ENCODE measurements around the gene ST3GAL3.
"Not testable (repeated sequence)": the region's sequence is repeated elsewhere in the genome, so short reads cannot be mapped to it uniquely, and the experiment has no call there.

ST3GAL3 gene

GRCh38 chr1:43770111-43770510 lies 62.8 kb downstream of the ST3GAL3 start:
- Histone ChIP-seq H3K27ac (no peak overlapping the region), H3K9me3 (replicated peaks in 1 of 11) (no peaks in the 10 kb centered on the region), H3K4me2 (no peak overlapping the region), H4K20me1 (no peaks in the 10 kb centered on the region; a peak in 1 of 22 replicates), H3K4me3 (no peak overlapping the region), H3K27me3 (no peaks in the 10 kb centered on the region), H3K36me3 (peaks cover 0 to 16% (median 9%) of the 10 kb centered on the region in 11 experiments; a peak in 10 of 22 replicates), H3K4me1 (peaks cover 3 to 30% (median 19%) of the 10 kb centered on the region in 10 experiments; a peak in 16 of 20 replicates), H3K9ac (no peak overlapping the region)
- no peak for TF ChIP-seq Cebpa-rat (IDR thresholded peaks at IDR 0.05)

DNA sequence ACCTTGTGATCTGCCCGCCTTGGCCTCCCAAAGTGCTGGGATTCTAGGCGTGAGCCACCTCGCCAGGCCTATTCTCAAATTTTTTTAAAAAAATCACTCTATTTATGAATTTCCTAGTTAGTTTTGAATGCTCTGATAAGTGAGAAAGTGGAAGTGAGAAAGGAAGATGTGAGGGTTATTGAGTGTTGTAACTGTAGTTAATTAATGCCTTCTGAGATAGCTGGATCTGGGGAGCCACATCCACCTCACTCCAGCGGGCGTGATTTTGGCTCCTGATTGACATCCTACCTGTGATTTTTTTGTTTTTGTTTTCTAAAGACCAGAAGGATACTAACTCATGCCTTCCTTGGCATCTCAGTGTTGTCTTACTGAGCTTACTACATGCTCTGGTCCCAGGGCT lies 65.6 kb downstream of the ST3GAL3 start:
- Histone ChIP-seq H3K27me3 (no peaks in the 10 kb centered on the region), H3K4me1 (peaks cover 0 to 27% (median 10%) of the 10 kb centered on the region in 10 experiments; a peak in 10 of 20 replicates), H3K4me3 (no peak overlapping the region), H3K9ac (no peak overlapping the region), H3K27ac (no peak overlapping the region), H3K4me2 (peak overlapping the region in 5 of 11 experiments; percentile 0 to 43 (median 7); a peak in 6 of 22 replicates), H4K20me1 (no peaks in the 10 kb centered on the region), H3K36me3 (peaks cover 0 to 40% (median 14%) of the 10 kb centered on the region in 11 experiments; a peak in 14 of 22 replicates), H3K9me3 (replicated peaks in 1 of 11) (peaks cover 0 to 16% (median 11%) of the 10 kb centered on the region in 11 experiments; a peak in 18 of 22 replicates)
- no peak for TF ChIP-seq Cebpa-rat (IDR thresholded peaks at IDR 0.05)

- no peak for TF ChIP-seq Cebpa-rat (IDR thresholded peaks at IDR 0.05)
- H4K20me1 ChIP-seq = no peaks in the 10 kb centered on the region
- H3K36me3 ChIP-seq = peaks cover 0 to 48% (median 18%) of the 10 kb centered on the region in 11 experiments; a peak in 16 of 22 replicates
- no peak overlapping the region for H3K4me3 ChIP-seq
- no peak overlapping the region for H3K9ac ChIP-seq
- no peak overlapping the region for H3K27ac ChIP-seq
- no peaks in the 10 kb centered on the region for H3K27me3 ChIP-seq
- no peak overlapping the region for H3K4me2 ChIP-seq
- H3K4me1 ChIP-seq = peaks cover 0 to 27% (median 10%) of the 10 kb centered on the region in 10 experiments; a peak in 10 of 20 replicates
- H3K9me3 ChIP-seq (replicated peaks in 1 of 11) = peaks cover 4 to 21% (median 19%) of the 10 kb centered on the region in 11 experiments
Measured at GRCh38 chr1:43773821-43774220, 66.5 kb downstream of the ST3GAL3 start.

DNA sequence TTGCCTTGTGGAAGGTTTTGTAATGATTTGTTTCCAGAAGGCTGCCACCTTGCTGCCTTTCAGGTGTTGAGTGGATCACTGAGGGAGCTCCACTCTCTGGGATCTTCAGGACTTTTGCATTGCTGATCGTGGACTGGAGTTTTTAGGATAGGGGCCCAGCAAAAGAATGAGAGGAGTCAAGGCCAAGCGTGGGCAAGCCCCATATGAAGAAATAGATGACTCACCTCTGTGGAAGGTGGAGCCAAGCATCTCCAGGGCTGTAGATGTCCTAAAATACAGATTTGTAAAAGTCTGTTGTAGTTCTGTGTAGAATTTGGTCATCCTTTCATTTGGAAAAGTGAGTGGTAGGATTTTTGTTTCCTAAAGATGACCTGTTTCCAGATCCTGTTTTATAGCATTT lies 67.0 kb downstream of the ST3GAL3 start:
- Histone ChIP-seq H3K4me3 (no peak overlapping the region), H3K9me3 (replicated peaks in 1 of 11) (peaks cover 9 to 27% (median 25%) of the 10 kb centered on the region in 11 experiments), H3K4me1 (peaks cover 0 to 27% (median 10%) of the 10 kb centered on the region in 10 experiments; a peak in 10 of 20 replicates), H3K36me3 (peaks cover 0 to 54% (median 22%) of the 10 kb centered on the region in 11 experiments; a peak in 17 of 22 replicates), H3K27ac (no peak overlapping the region), H3K27me3 (no peaks in the 10 kb centered on the region), H3K9ac (no peak overlapping the region), H4K20me1 (no peaks in the 10 kb centered on the region), H3K4me2 (peak overlapping the region in 2 of 11 experiments; percentile 32 to 35; a peak in 2 of 22 replicates)
- no peak for TF ChIP-seq Cebpa-rat (IDR thresholded peaks at IDR 0.05)

DNA sequence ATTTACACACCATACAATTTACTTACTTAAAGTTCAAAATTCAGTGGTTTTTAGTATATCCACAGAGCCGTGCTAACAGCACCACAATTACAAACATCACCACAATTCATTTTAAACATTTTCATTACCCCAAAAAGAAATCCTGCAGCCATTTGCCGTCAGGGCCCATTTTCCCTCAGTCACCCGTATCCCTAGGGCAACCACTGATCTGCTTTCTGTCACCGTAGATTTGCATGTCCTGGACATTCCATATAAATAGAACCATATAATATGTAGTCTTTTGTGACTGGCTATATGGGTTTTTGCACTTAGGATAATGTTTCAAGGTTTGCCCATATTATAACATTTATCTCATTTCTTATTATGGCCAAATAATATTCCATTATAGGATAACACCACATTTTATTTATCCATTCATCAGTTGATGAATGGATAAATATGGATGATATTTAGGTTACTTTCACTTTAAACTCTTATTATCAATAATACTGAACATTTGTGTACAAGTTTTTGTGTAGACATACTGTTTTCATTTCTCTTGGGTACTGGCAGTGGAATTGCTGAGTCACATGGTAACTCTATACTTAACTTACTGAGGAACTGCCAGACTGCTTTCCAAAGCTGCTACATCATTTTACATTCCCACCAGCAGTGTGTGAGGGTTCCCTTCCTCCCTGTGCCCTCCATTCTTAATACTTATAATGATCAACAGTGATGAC lies 68.9 kb downstream of the ST3GAL3 start:
- Histone ChIP-seq H3K4me2 (peak overlapping the region in 2 of 11 experiments; percentile 21 to 33; a peak in 2 of 22 replicates), H3K9me3 (replicated peaks in 1 of 11) (peaks cover 27 to 45% (median 41%) of the 10 kb centered on the region in 11 experiments), H3K27ac (no peak overlapping the region), H3K27me3 (no peaks in the 10 kb centered on the region), H3K36me3 (peaks cover 0 to 72% (median 34%) of the 10 kb centered on the region in 11 experiments; a peak in 19 of 22 replicates), H3K4me1 (peaks cover 0 to 32% (median 10%) of the 10 kb centered on the region in 10 experiments; a peak in 10 of 20 replicates), H3K4me3 (no peak overlapping the region), H3K9ac (no peak overlapping the region), H4K20me1 (no peaks in the 10 kb centered on the region)
- TF ChIP-seq Cebpa-rat (IDR thresholded peaks at IDR 0.05) = no peak

GRCh38 chr1:43777916-43778315 lies 70.6 kb downstream of the ST3GAL3 start:
- not testable (repeated sequence) for H3K4me2 ChIP-seq, H3K27ac ChIP-seq, H3K9ac ChIP-seq, H3K4me3 ChIP-seq, H4K20me1 ChIP-seq, H3K27me3 ChIP-seq
- Histone ChIP-seq H3K9me3 (replicated peaks in 1 of 11) (peaks cover 29 to 48% (median 41%) of the 10 kb centered on the region in 11 experiments), H3K36me3 (peaks cover 0 to 68% (median 30%) of the 10 kb centered on the region in 11 experiments; a peak in 19 of 22 replicates), H3K4me1 (peaks cover 0 to 27% (median 6%) of the 10 kb centered on the region in 10 experiments; a peak in 12 of 20 replicates)

DNA sequence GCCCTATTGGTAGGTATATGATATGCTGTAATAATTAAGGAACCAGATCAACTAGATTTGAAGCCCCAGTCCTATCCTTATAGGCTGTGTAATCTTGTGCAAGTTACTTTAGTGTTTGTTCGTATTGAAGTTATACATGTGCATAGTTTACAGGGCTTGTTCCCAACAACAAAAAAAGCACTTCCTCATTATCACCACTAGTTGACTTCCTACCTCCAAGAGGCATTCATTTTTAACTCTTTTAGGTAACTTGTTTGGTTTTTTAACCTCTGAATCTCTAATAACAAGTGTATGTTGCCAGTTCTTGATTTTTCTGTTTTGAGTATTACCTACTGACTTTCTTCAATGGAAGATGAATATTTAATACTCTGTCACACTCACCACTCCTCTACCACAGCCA lies 71.9 kb downstream of the ST3GAL3 start:
- Histone ChIP-seq H3K36me3 (peaks cover 0 to 67% (median 30%) of the 10 kb centered on the region in 11 experiments; a peak in 19 of 22 replicates), H3K4me3 (no peak overlapping the region), H3K9me3 (replicated peaks in 1 of 11) (peaks cover 29 to 48% (median 41%) of the 10 kb centered on the region in 11 experiments), H4K20me1 (no peaks in the 10 kb centered on the region), H3K4me1 (peaks cover 12 to 34% (median 16%) of the 10 kb centered on the region in 10 experiments), H3K27me3 (no peaks in the 10 kb centered on the region), H3K27ac (no peak overlapping the region), H3K4me2 (0 out of 22 replicates have a peak overlapping the region, but pooled peaks of 1 of the 11 experiments have one; percentile 2), H3K9ac (no peak overlapping the region)
- TF ChIP-seq Cebpa-rat (IDR thresholded peaks at IDR 0.05) = no peak

- Histone ChIP-seq H4K20me1 (no peaks in the 10 kb centered on the region), H3K27me3 (no peaks in the 10 kb centered on the region), H3K36me3 (peaks cover 0 to 60% (median 30%) of the 10 kb centered on the region in 11 experiments; a peak in 19 of 22 replicates), H3K27ac (no peak overlapping the region), H3K4me2 (0 out of 22 replicates have a peak overlapping the region, but pooled peaks of 1 of the 11 experiments have one; percentile 2), H3K9ac (no peak overlapping the region), H3K4me3 (no peak overlapping the region), H3K4me1 (peaks cover 14 to 29% (median 17%) of the 10 kb centered on the region in 10 experiments), H3K9me3 (replicated peaks in 1 of 11) (peaks cover 29 to 48% (median 41%) of the 10 kb centered on the region in 11 experiments)
- no peak for TF ChIP-seq Cebpa-rat (IDR thresholded peaks at IDR 0.05)
Measured at GRCh38 chr1:43779805-43780403, 72.6 kb downstream of the ST3GAL3 start.

GRCh38 chr1:43781574-43781973 lies 74.2 kb downstream of the ST3GAL3 start:
- Histone ChIP-seq H4K20me1 (no peaks in the 10 kb centered on the region), H3K9me3 (replicated peaks in 1 of 11) (peaks cover 29 to 47% (median 41%) of the 10 kb centered on the region in 11 experiments), H3K9ac (no peak overlapping the region), H3K4me2 (no peak overlapping the region; a peak in 1 of 22 replicates), H3K4me3 (no peak overlapping the region), H3K36me3 (peaks cover 0 to 47% (median 30%) of the 10 kb centered on the region in 11 experiments; a peak in 19 of 22 replicates), H3K27me3 (no peaks in the 10 kb centered on the region), H3K27ac (no peak overlapping the region), H3K4me1 (peaks cover 10 to 21% (median 16%) of the 10 kb centered on the region in 10 experiments)
- TF ChIP-seq Cebpa-rat (IDR thresholded peaks at IDR 0.05) = no peak

Measured in BLaER1 treated with 17β-estradiol and CSF1 and Interleukin-3, amounts not matched to agents 10 nM and 100 nM (cell line).